Measurements from ENCODE around the gene OR6Q1. TPM values are rescaled to one million over a fixed set of nuclear protein-coding genes. Genes with fewer than 3 reads are reported as not detected.

The OR6Q1 gene
- total RNA-seq, 1 donor from 2014 or later: not detected

GRCh38 chr11:58047818-58048217, 17.1 kb downstream of the OR6Q1 start:
- DNase-seq (ENCODE audit: missing footprints) (no peak), ATAC-seq (no peak)
- intact Hi-C loops (cut with DNase I): no loop called here

- intact Hi-C loops (cut with DNase I): no loop called here
- no peak for DNase-seq (ENCODE audit: missing footprints)
- no peak for ATAC-seq
Observed at GRCh38 chr11:58055806-58056401, 25.2 kb downstream of the OR6Q1 start.

GRCh38 chr11:58057481-58057880, 26.7 kb downstream of the OR6Q1 start:
- DNase-seq (ENCODE audit: missing footprints) (no peak), ATAC-seq (no peak)
- intact Hi-C loops (cut with DNase I): no loop called here

GRCh38 chr11:58058276-58059006, 27.7 kb downstream of the OR6Q1 start:
- intact Hi-C loops (cut with DNase I): no loop called here
- peak; percentile 21 for ATAC-seq
- no peak for DNase-seq (ENCODE audit: missing footprints)

- intact Hi-C loops (cut with DNase I): no loop called here
- ATAC-seq: peak; percentile 53
- no peak for DNase-seq (ENCODE audit: missing footprints)
Observed at GRCh38 chr11:58059007-58059350, 28.2 kb downstream of the OR6Q1 start.

- DNase-seq (ENCODE audit: missing footprints): no peak
- intact Hi-C loops (cut with DNase I): no loop called here
- no peak for ATAC-seq
Observed at GRCh38 chr11:58060535-58060934, 29.8 kb downstream of the OR6Q1 start.

- DNase-seq (ENCODE audit: missing footprints) (no peak), ATAC-seq (no peak)
- intact Hi-C loops (cut with DNase I): no loop called here
Observed at GRCh38 chr11:58060939-58061672, 30.4 kb downstream of the OR6Q1 start.

- intact Hi-C loops (cut with DNase I): no loop called here
- DNase-seq (ENCODE audit: missing footprints): no peak
- ATAC-seq: no peak
Observed at GRCh38 chr11:58061813-58062212, 31.1 kb downstream of the OR6Q1 start.

- ATAC-seq (no peak), DNase-seq (ENCODE audit: missing footprints) (no peak)
- intact Hi-C loops (cut with DNase I): no loop called here
Observed at GRCh38 chr11:58067685-58068084, 36.9 kb downstream of the OR6Q1 start.

- intact Hi-C loops (cut with DNase I): no loop called here
- no peak for DNase-seq (ENCODE audit: missing footprints)
- ATAC-seq: no peak
Observed at GRCh38 chr11:58068655-58069054, 37.9 kb downstream of the OR6Q1 start.

GRCh38 chr11:58070585-58070984, 39.8 kb downstream of the OR6Q1 start:
- no peak for ATAC-seq
- DNase-seq (ENCODE audit: missing footprints): no peak
- intact Hi-C loops (cut with DNase I): no loop called here

GRCh38 chr11:58075781-58076180, 45.0 kb downstream of the OR6Q1 start:
- ATAC-seq (no peak), DNase-seq (ENCODE audit: missing footprints) (no peak)
- intact Hi-C loops (cut with DNase I): no loop called here

Other genes starting within 250 kb of the OR6Q1 start
- gene OR9Q1, start 7.1 kb upstream of the OR6Q1 start, total RNA-seq: not detected
- not detected for gene OR9I1, start 94.6 kb downstream of the OR6Q1 start, total RNA-seq
- gene OR9Q2, start 158.1 kb downstream of the OR6Q1 start, total RNA-seq: not detected
- not detected for gene OR1S2, start 173.2 kb downstream of the OR6Q1 start, total RNA-seq
- gene OR1S1, start 181.8 kb downstream of the OR6Q1 start, total RNA-seq: not detected
- gene OR10Q1, start 198.0 kb downstream of the OR6Q1 start, total RNA-seq: not detected
- not detected for gene OR10W1, start 237.3 kb downstream of the OR6Q1 start, total RNA-seq